ENCODE results near the gene PRAMEF13. TPM values are rescaled to one million over a fixed set of nuclear protein-coding genes. Genes with fewer than 3 reads are reported as not detected.
"Not testable (repeated sequence)": the region's sequence is repeated elsewhere in the genome, so short reads cannot be mapped to it uniquely, and the experiment has no call there.

Gene PRAMEF13
- total RNA-seq: not detected in 2 replicates
- polyA plus RNA-seq: not detected in 2 replicates

GRCh38 chr1:13201309-13201708, at the start of gene PRAMEF13:
PRAMEF13 (minus strand) TSS chr1:13201409; CDS start chr1:13199589, 1,820 bp downstream.
- H3K27ac ChIP-seq; H3K27me3 ChIP-seq; H3K9me2 ChIP-seq (replicated peaks; ENCODE audit: insufficient read depth); H4K20me1 ChIP-seq (ENCODE audit: insufficient read depth, poor library complexity, severe bottlenecking); H3K4me1 ChIP-seq (ENCODE audit: insufficient read depth); H3K36me3 ChIP-seq (replicated peaks; ENCODE audit: insufficient read depth, low read depth); H3K4me2 ChIP-seq; H3K79me2 ChIP-seq; DNase-seq (ENCODE audit: low spot score); H2AFZ ChIP-seq; H3K9me3 ChIP-seq (ENCODE audit: low read depth); H3K4me3 ChIP-seq: not testable (repeated sequence)
- WGBS (ENCODE audit: low lambda C conversion rate, missing lambda C conversion rate): no CpG with 5 or more reads among the region's 5 CpGs

- not testable (repeated sequence) for DNase-seq (ENCODE audit: low spot score); H3K9me3 ChIP-seq (ENCODE audit: low read depth); H3K4me1 ChIP-seq (ENCODE audit: insufficient read depth); H3K36me3 ChIP-seq (replicated peaks; ENCODE audit: insufficient read depth, low read depth); H3K79me2 ChIP-seq; H3K27ac ChIP-seq; H3K4me3 ChIP-seq; H3K4me2 ChIP-seq; H4K20me1 ChIP-seq (ENCODE audit: insufficient read depth, poor library complexity, severe bottlenecking); H2AFZ ChIP-seq; H3K9me2 ChIP-seq (replicated peaks; ENCODE audit: insufficient read depth); H3K27me3 ChIP-seq
- 48% methylated on average over 7 of the region's 7 CpGs for WGBS (ENCODE audit: low lambda C conversion rate, missing lambda C conversion rate)
These were observed 45.9 kb upstream of the PRAMEF13 start for GRCh38 chr1:13247122-13247521.

GRCh38 chr1:13246554-13246871, 45.3 kb upstream of the PRAMEF13 start:
- not testable (repeated sequence) for H2AFZ ChIP-seq; H3K9me3 ChIP-seq (ENCODE audit: low read depth); H3K27ac ChIP-seq; H4K20me1 ChIP-seq (ENCODE audit: insufficient read depth, poor library complexity, severe bottlenecking); H3K4me3 ChIP-seq; H3K27me3 ChIP-seq; H3K36me3 ChIP-seq (replicated peaks; ENCODE audit: insufficient read depth, low read depth); H3K4me2 ChIP-seq; H3K79me2 ChIP-seq; H3K4me1 ChIP-seq (ENCODE audit: insufficient read depth); DNase-seq (ENCODE audit: low spot score); H3K9me2 ChIP-seq (replicated peaks; ENCODE audit: insufficient read depth)
- 65% methylated on average over 2 of the region's 2 CpGs for WGBS (ENCODE audit: low lambda C conversion rate, missing lambda C conversion rate)

- H3K4me3 ChIP-seq: not testable (repeated sequence)
These were observed 44.8 kb upstream of the PRAMEF13 start for GRCh38 chr1:13245841-13246553.

GRCh38 chr1:13243536-13244263, 42.5 kb upstream of the PRAMEF13 start:
- not testable (repeated sequence) for H3K4me3 ChIP-seq; H3K27ac ChIP-seq; H3K4me2 ChIP-seq; H3K36me3 ChIP-seq (replicated peaks; ENCODE audit: insufficient read depth, low read depth); H3K4me1 ChIP-seq (ENCODE audit: insufficient read depth); H4K20me1 ChIP-seq (ENCODE audit: insufficient read depth, poor library complexity, severe bottlenecking); H3K27me3 ChIP-seq; H3K9me2 ChIP-seq (replicated peaks; ENCODE audit: insufficient read depth); H2AFZ ChIP-seq; DNase-seq (ENCODE audit: low spot score); H3K9me3 ChIP-seq (ENCODE audit: low read depth); H3K79me2 ChIP-seq
- 71% methylated on average over 9 of the region's 9 CpGs for WGBS (ENCODE audit: low lambda C conversion rate, missing lambda C conversion rate)

More at GRCh38 chr1:13245841-13246553, 44.8 kb upstream of the PRAMEF13 start:
- H4K20me1 ChIP-seq (ENCODE audit: insufficient read depth, poor library complexity, severe bottlenecking); H3K9me2 ChIP-seq (replicated peaks; ENCODE audit: insufficient read depth); H3K36me3 ChIP-seq (replicated peaks; ENCODE audit: insufficient read depth, low read depth); H3K9me3 ChIP-seq (ENCODE audit: low read depth); H3K27ac ChIP-seq; H3K27me3 ChIP-seq; H3K4me2 ChIP-seq; H3K4me1 ChIP-seq (ENCODE audit: insufficient read depth); DNase-seq (ENCODE audit: low spot score); H3K79me2 ChIP-seq; H2AFZ ChIP-seq: not testable (repeated sequence)
- 57% methylated on average over 5 of the region's 5 CpGs for WGBS (ENCODE audit: low lambda C conversion rate, missing lambda C conversion rate)

GRCh38 chr1:13239633-13240032, 38.4 kb upstream of the PRAMEF13 start:
- H3K4me1 ChIP-seq (ENCODE audit: insufficient read depth); DNase-seq (ENCODE audit: low spot score); H3K27ac ChIP-seq; H3K9me2 ChIP-seq (replicated peaks; ENCODE audit: insufficient read depth); H3K27me3 ChIP-seq; H3K36me3 ChIP-seq (replicated peaks; ENCODE audit: insufficient read depth, low read depth); H3K4me2 ChIP-seq; H4K20me1 ChIP-seq (ENCODE audit: insufficient read depth, poor library complexity, severe bottlenecking); H2AFZ ChIP-seq; H3K79me2 ChIP-seq; H3K9me3 ChIP-seq (ENCODE audit: low read depth); H3K4me3 ChIP-seq: not testable (repeated sequence)
- WGBS (ENCODE audit: low lambda C conversion rate, missing lambda C conversion rate): 77% methylated on average over 4 of the region's 4 CpGs

GRCh38 chr1:13237572-13237971, 36.4 kb upstream of the PRAMEF13 start:
- H3K4me2 ChIP-seq; H3K27me3 ChIP-seq; H4K20me1 ChIP-seq (ENCODE audit: insufficient read depth, poor library complexity, severe bottlenecking); DNase-seq (ENCODE audit: low spot score); H3K27ac ChIP-seq; H2AFZ ChIP-seq; H3K4me1 ChIP-seq (ENCODE audit: insufficient read depth); H3K9me2 ChIP-seq (replicated peaks; ENCODE audit: insufficient read depth); H3K79me2 ChIP-seq; H3K36me3 ChIP-seq (replicated peaks; ENCODE audit: insufficient read depth, low read depth); H3K4me3 ChIP-seq: not testable (repeated sequence)
- 55% methylated on average over 4 of the region's 4 CpGs for WGBS (ENCODE audit: low lambda C conversion rate, missing lambda C conversion rate)
- H3K9me3 ChIP-seq (ENCODE audit: low read depth): peaks cover 12% of the 10 kb centered on the region

- not testable (repeated sequence) for H3K9me2 ChIP-seq (replicated peaks; ENCODE audit: insufficient read depth); H3K4me1 ChIP-seq (ENCODE audit: insufficient read depth); H4K20me1 ChIP-seq (ENCODE audit: insufficient read depth, poor library complexity, severe bottlenecking); H3K4me2 ChIP-seq; DNase-seq (ENCODE audit: low spot score); H3K36me3 ChIP-seq (replicated peaks; ENCODE audit: insufficient read depth, low read depth); H3K27me3 ChIP-seq; H3K79me2 ChIP-seq; H2AFZ ChIP-seq; H3K4me3 ChIP-seq; H3K27ac ChIP-seq
- H3K9me3 ChIP-seq (ENCODE audit: low read depth): peaks cover 15% of the 10 kb centered on the region
- WGBS (ENCODE audit: low lambda C conversion rate, missing lambda C conversion rate): 59% methylated on average over 1 of the region's 1 CpG
These were observed 32.8 kb upstream of the PRAMEF13 start for GRCh38 chr1:13234057-13234456.

- peaks cover 15% of the 10 kb centered on the region for H3K9me3 ChIP-seq (ENCODE audit: low read depth)
- not testable (repeated sequence) for H3K4me3 ChIP-seq; DNase-seq (ENCODE audit: low spot score); H3K36me3 ChIP-seq (replicated peaks; ENCODE audit: insufficient read depth, low read depth); H3K9me2 ChIP-seq (replicated peaks; ENCODE audit: insufficient read depth); H3K79me2 ChIP-seq; H2AFZ ChIP-seq; H3K27me3 ChIP-seq; H3K27ac ChIP-seq; H3K4me1 ChIP-seq (ENCODE audit: insufficient read depth); H3K4me2 ChIP-seq; H4K20me1 ChIP-seq (ENCODE audit: insufficient read depth, poor library complexity, severe bottlenecking)
- WGBS (ENCODE audit: low lambda C conversion rate, missing lambda C conversion rate): 50% methylated on average over 2 of the region's 2 CpGs
These were observed 30.8 kb upstream of the PRAMEF13 start for GRCh38 chr1:13232056-13232455.

Data from hepatocyte (in vitro differentiated cells).